Neural progenitor cell (in vitro differentiated cells): Measurements from ENCODE around the gene F2RL1.

Experiments used
- EZH2phosphoT487 ChIP-seq: fragments of 200-600 bp; sonication (generic); IDR thresholded peaks from 2 replicates; pipeline ENCODE4 v1.6.1; 2017; ENCODE audit warnings: antibody characterized with exemption
- TF ChIP-seq, protein P1 (sequence below): fragments of 200-600 bp; sonication (generic); IDR thresholded peaks from 2 replicates; pipeline ENCODE4 v1.5.1; 2017; ENCODE audit warnings: antibody characterized with exemption, mild to moderate bottlenecking

DNA sequence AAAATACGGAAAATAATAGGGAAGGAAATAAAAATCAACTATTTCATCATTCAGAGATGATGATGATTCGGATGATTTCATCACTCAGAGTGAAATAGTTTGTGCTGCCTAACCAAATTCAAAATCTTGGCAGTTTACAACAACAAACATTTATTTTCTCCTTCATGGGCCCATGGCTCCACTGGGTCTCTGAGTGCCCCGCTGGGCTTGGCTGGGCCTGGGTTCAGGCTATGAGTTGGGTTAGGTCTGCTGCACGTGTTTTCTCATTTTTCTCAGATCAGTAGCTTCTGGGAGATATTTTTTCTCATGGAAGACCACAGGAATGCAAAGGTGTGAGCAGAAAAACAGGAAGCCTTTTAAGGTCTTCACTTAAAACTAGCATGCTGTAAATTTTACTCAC, 24.0 kb upstream of the F2RL1 start:
- TF ChIP-seq, protein P1, sequence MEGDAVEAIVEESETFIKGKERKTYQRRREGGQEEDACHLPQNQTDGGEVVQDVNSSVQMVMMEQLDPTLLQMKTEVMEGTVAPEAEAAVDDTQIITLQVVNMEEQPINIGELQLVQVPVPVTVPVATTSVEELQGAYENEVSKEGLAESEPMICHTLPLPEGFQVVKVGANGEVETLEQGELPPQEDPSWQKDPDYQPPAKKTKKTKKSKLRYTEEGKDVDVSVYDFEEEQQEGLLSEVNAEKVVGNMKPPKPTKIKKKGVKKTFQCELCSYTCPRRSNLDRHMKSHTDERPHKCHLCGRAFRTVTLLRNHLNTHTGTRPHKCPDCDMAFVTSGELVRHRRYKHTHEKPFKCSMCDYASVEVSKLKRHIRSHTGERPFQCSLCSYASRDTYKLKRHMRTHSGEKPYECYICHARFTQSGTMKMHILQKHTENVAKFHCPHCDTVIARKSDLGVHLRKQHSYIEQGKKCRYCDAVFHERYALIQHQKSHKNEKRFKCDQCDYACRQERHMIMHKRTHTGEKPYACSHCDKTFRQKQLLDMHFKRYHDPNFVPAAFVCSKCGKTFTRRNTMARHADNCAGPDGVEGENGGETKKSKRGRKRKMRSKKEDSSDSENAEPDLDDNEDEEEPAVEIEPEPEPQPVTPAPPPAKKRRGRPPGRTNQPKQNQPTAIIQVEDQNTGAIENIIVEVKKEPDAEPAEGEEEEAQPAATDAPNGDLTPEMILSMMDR = no peak
- TF ChIP-seq EZH2phosphoT487 = no peak
